Duodenal mucosa (tissue), 2 donors: ENCODE measurements around the gene CPNE8.

Experiments used
- H3K27ac ChIP-seq: one replicate; pipeline ENCODE4 v1.7.0; 2013; ENCODE audit warnings: low read depth, low read length
- H3K27me3 ChIP-seq, 2 donors: one replicate each; pipeline ENCODE4 v1.7.0; 2013; ENCODE audit warnings: low read length in 2 of 2, control low read depth in 1 of 2; ENCODE audit not compliant: insufficient read depth in 2 of 2, control insufficient read depth in 1 of 2
- H3K36me3 ChIP-seq, 2 donors: one replicate each; pipeline ENCODE4 v1.7.0; 2013; ENCODE audit warnings: low read length in 2 of 2, control low read depth in 1 of 2; ENCODE audit not compliant: insufficient read depth in 2 of 2, control insufficient read depth in 1 of 2
- H3K4me1 ChIP-seq, 2 donors: one replicate each; pipeline ENCODE4 v1.7.0; 2013; ENCODE audit warnings: low read length in 2 of 2, control low read depth in 1 of 2; ENCODE audit not compliant: insufficient read depth in 2 of 2, control insufficient read depth in 1 of 2
- H3K4me3 ChIP-seq, 2 donors: one replicate each; pipeline ENCODE4 v1.7.0; 2013; ENCODE audit warnings: low read length in 2 of 2, low read depth in 1 of 2
- H3K9ac ChIP-seq, 2 donors: one replicate each; pipeline ENCODE4 v1.7.0; 2013; ENCODE audit warnings: low read length in 2 of 2, low read depth in 1 of 2
- H3K9me3 ChIP-seq, 2 donors: one replicate each; pipeline ENCODE4 v1.7.0; 2013; ENCODE audit warnings: low read length in 2 of 2, control low read depth in 1 of 2; ENCODE audit not compliant: control insufficient read depth in 1 of 2

Gene CPNE8

DNA sequence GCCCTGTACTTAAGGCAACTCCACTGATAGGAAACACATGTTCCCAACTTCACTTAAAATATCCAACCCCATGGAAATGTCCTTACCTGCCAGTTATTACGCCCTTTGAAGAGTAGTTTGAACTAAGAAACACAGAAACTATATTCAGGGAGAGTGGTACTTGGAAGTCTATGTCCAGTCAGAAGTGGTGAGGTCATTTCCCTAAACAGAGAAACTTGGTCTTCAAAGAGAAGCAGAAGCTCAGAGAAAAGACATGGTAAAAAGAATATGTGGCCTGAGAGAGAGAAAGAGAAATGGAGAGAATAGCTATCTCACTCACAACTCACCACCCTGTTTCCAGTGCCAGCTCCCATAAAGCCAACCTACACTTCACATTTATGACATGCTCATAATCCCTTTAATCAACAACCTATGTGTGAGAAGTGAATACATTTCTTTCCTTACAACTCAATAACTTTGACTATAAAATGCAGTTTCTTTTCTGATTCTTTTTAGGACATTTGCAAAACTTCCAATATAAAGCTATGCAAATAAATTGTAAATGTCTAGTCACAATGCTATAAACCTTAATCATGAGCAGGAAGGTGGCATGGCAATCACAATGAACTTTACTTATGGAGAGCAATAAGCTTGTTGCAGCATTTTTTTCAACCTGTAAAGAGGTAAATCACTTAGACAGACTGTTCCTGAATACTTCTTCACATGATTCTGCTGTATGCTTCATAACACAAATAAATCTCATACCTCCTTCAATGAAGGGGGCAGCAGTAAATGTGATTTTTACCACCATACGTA is 67.1 kb downstream of the CPNE8 start:
- Histone ChIP-seq H3K4me1 (no peaks in the 10 kb centered on the region), H3K27me3 (no peaks in the 10 kb centered on the region), H3K9me3 (peaks cover 0 to 10% of the 10 kb centered on the region in 2 donors), H3K4me3 (no peak overlapping the region), H3K36me3 (no peaks in the 10 kb centered on the region), H3K9ac (no peak overlapping the region), H3K27ac (no peak overlapping the region)

DNA sequence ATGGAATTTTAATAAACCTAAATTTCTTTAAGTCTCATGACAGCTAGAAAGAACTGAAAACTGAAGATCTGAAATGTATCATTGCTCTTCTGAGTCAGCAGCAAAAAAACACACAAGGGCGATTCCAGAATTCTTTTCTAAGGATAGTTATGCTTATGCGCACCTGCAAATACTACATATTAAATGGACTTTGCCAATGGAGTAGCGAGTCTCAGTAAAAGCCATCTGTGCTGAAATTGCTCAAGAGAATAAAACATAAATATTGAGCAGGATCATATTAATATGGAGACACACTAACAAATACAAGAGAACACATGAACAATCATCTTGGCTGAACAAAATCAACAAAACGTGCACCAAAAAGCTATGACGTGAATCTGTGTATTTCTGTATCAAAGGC is 73.7 kb downstream of the CPNE8 start:
- no peaks in the 10 kb centered on the region for H3K4me1 ChIP-seq
- no peaks in the 10 kb centered on the region for H3K27me3 ChIP-seq
- peaks cover 0 to 2% of the 10 kb centered on the region in 2 donors for H3K9me3 ChIP-seq
- no peak overlapping the region for H3K9ac ChIP-seq
- H3K27ac ChIP-seq = no peak overlapping the region
- H3K36me3 ChIP-seq = no peaks in the 10 kb centered on the region
- no peak overlapping the region for H3K4me3 ChIP-seq

DNA sequence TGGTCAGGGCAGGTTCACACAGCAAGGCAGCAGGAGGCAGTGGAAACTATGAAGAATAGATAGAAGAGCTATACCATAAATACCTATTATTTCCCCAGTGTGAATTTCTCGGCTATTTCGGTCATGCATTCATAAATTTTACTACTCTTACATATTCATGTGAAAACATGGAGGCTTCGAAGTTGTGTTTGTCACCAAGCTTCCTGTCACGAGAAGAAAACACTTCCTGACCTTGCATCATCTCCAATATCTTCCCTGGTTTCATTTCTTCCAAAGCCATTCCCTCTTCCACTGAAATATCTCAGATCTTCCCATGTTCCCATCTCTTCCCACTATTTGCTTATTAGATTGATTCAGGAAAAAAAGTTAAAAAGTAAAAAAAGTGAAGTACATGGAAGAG is 80.4 kb downstream of the CPNE8 start:
- no peak overlapping the region for H3K4me3 ChIP-seq
- H3K9me3 ChIP-seq = no peaks in the 10 kb centered on the region
- H3K9ac ChIP-seq = no peak overlapping the region
- no peaks in the 10 kb centered on the region for H3K36me3 ChIP-seq
- no peak overlapping the region for H3K27ac ChIP-seq
- no peaks in the 10 kb centered on the region for H3K27me3 ChIP-seq
- no peaks in the 10 kb centered on the region for H3K4me1 ChIP-seq

DNA sequence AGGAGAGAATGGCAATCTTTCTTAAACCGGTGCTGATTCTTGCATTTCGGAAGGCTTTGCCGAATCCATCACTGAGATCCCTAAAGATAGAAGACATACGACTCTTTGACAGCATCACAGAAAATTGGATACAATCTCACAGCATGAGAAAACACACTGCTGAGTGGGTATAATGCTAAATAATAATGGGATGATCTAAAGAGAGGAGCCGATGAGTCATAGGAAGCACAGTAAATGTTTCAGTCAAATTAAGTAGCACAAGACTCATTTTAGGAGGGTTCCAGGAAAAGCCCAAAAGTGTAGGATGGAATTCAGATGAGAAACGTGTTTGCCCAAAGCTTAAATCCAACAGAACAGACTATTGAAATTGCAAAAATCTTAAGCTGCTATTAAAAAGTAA is 81.7 kb downstream of the CPNE8 start:
- Histone ChIP-seq H3K9ac (no peak overlapping the region), H3K9me3 (no peaks in the 10 kb centered on the region), H3K27me3 (no peaks in the 10 kb centered on the region), H3K4me1 (no peaks in the 10 kb centered on the region), H3K36me3 (no peaks in the 10 kb centered on the region), H3K4me3 (no peak overlapping the region), H3K27ac (no peak overlapping the region)

DNA sequence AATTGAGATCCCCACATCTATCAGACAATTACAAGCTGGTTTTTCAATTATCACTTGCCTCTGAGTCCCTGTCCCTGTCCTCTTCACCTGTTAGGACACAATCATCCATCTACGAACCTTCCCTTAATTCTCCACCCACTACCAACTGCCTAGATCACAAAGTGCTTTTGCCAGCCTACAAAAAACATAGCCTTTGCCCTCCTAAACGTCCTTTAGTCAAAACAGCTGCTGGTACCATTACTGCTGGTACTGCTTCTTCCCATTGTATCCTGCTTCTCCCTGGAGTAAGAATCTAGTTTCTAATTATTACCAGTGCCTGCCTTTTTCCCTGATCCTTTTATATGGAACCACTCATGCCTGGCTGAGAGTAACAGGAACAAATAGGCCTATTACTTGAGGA is 82.1 kb downstream of the CPNE8 start:
- no peak overlapping the region for H3K9ac ChIP-seq
- H3K9me3 ChIP-seq = no peaks in the 10 kb centered on the region
- H3K4me1 ChIP-seq = no peaks in the 10 kb centered on the region
- no peaks in the 10 kb centered on the region for H3K36me3 ChIP-seq
- H3K27ac ChIP-seq = no peak overlapping the region
- H3K27me3 ChIP-seq = no peaks in the 10 kb centered on the region
- no peak overlapping the region for H3K4me3 ChIP-seq

DNA sequence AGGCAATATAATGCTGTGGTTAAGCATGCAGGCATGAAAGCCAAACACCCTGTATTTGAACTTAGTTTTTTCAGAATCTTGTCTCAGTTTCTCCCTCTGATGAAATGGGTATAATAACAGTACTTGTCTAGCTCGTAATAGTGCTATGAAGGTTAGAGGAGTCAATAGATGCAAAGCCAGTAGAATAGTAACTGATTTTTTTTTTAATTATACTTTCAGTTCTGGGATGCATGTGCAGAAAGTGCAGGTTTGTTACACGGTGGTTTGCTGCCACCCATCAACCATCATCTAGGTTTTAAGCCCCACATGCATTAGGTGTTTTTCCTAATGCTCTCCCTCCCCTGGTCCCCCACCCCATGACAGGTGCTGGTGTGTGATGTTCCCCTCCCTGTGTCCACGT is 87.4 kb downstream of the CPNE8 start:
- Histone ChIP-seq H3K36me3 (no peaks in the 10 kb centered on the region), H3K4me3 (no peak overlapping the region), H3K27me3 (no peaks in the 10 kb centered on the region), H3K27ac (no peak overlapping the region), H3K9me3 (no peaks in the 10 kb centered on the region), H3K4me1 (no peaks in the 10 kb centered on the region), H3K9ac (no peak overlapping the region)

DNA sequence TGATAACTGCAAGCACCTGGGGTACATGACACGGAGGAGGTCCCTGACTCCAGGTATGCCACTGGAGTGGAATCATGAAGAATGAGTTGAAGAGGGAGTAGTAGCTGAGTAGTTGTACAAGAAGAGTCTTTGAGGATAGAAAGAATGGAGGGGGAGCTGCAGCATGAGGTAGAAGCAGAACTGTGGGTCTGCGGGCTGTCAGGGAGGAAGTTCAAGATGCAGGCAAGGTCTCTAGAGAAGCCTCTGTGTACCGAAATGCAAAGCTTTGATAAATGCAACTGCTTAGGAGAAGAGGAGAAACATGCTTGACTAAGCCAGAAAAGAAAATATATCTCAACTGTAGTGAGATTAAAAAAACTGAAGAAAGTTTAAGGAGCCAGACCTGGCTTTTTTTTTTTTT is 91.5 kb downstream of the CPNE8 start:
- Histone ChIP-seq H3K4me3 (no peak overlapping the region), H3K27ac (no peak overlapping the region), H3K4me1 (no peaks in the 10 kb centered on the region), H3K9me3 (peaks cover 6 to 16% of the 10 kb centered on the region in 2 donors), H3K9ac (no peak overlapping the region), H3K36me3 (no peaks in the 10 kb centered on the region), H3K27me3 (no peaks in the 10 kb centered on the region)

DNA sequence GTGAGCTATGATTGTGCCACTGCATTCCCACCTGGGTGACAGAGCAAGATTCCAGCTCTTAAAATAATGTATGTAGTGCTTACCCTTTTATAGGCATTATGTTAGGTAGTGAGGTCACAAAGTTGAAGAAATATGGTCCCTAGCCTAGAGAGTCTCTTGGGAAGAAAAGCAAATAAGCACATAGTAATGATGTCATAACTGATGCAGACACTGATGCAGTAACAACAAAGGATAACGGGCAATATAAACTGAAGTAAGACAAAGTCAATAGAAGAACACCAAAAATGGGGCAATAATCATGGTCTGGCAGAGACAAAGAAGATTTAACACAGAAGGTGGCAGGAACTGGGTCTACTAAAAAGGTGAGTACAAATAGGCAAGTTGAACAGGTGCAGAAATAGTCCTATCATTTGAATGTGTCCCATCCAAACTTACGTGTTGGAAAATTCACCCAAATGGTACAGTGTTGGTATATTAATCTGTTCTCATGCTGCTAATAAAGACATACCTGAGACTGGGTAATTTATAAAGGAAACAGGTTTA is 93.5 kb downstream of the CPNE8 start:
- Histone ChIP-seq H3K9me3 (peaks cover 6 to 16% of the 10 kb centered on the region in 2 donors), H3K27me3 (no peaks in the 10 kb centered on the region), H3K4me1 (no peaks in the 10 kb centered on the region), H3K36me3 (no peaks in the 10 kb centered on the region), H3K9ac (no peak overlapping the region), H3K27ac (no peak overlapping the region), H3K4me3 (no peak overlapping the region)

DNA sequence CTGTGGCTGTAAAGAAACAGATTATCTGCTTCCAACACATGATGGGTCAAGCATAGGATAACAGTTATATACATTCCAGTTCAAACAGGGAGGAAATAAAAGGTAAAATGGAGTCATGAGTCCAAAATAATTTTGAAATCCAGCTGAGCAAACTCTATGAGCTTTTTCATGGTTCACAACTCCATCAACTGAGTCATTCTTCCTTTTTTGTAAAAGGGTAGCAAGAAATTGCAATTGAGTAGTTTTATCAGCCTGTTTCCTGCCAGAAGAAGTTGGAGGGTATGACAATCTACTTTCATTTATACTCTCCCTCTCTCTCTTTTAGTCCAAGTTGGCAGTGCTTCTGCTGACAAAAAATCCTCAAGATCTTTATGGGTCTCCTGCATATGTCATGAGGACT is 95.6 kb downstream of the CPNE8 start:
- no peak overlapping the region for H3K27ac ChIP-seq
- H3K4me3 ChIP-seq = no peak overlapping the region
- H3K36me3 ChIP-seq = no peaks in the 10 kb centered on the region
- H3K9me3 ChIP-seq = peaks cover 6 to 16% of the 10 kb centered on the region in 2 donors
- H3K9ac ChIP-seq = no peak overlapping the region
- H3K4me1 ChIP-seq = no peaks in the 10 kb centered on the region
- no peaks in the 10 kb centered on the region for H3K27me3 ChIP-seq

DNA sequence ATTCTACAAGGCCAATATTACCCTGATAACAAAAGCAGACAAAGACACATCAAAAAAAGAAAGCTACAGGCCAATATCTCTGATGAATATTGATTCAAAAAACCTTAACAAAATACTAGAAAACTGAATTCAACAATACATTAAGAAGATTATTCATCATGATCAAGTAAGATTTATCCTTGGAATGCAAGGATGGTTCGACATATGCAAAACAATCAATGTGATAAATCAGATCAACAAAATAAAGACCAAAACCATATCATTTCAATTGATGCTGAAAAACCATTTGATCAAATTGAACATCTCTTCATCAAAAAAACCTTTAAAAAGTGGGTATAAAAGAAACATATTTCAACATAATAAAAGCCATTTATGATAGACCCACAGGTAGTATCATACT is 117.3 kb downstream of the CPNE8 start:
- no peaks in the 10 kb centered on the region for H3K4me1 ChIP-seq
- peaks cover 5 to 28% of the 10 kb centered on the region in 2 donors for H3K9me3 ChIP-seq
- no peak overlapping the region for H3K9ac ChIP-seq
- no peak overlapping the region for H3K4me3 ChIP-seq
- no peaks in the 10 kb centered on the region for H3K27me3 ChIP-seq
- no peaks in the 10 kb centered on the region for H3K36me3 ChIP-seq
- H3K27ac ChIP-seq = no peak overlapping the region
